H9 (cell line): Measurements from ENCODE around the gene HHATL. TPM values are rescaled to one million over a fixed set of nuclear protein-coding genes. Genes with fewer than 3 reads are reported as not detected.

Source experiments
- DNase-seq: peaks from one replicate; pipeline ENCODE4 v3.0.0-alpha.2; 2017
- H2AFZ ChIP-seq: one replicate; pipeline ENCODE4 v1.6.1; 2013; ENCODE audit warnings: mild to moderate bottlenecking, low read length, control low read depth, moderate library complexity
- H2AK5ac ChIP-seq: 2 replicates; pipeline ENCODE4 v1.6.1; 2013; ENCODE audit warnings: low read length, control low read depth, mixed read lengths; ENCODE audit not compliant: insufficient read length
- H2BK120ac ChIP-seq: one replicate; pipeline ENCODE4 v1.6.1; 2013; ENCODE audit warnings: low read depth, mild to moderate bottlenecking, low read length, control low read depth, inconsistent platforms; ENCODE audit not compliant: poor library complexity, severe bottlenecking
- H2BK12ac ChIP-seq: 2 replicates; pipeline ENCODE4 v1.6.1; 2013; ENCODE audit warnings: low read length, control low read depth, mixed read lengths, low read depth; ENCODE audit not compliant: insufficient read length
- H2BK15ac ChIP-seq: 2 replicates; pipeline ENCODE4 v1.6.1; 2013; ENCODE audit warnings: low read depth, low read length, control low read depth
- H2BK20ac ChIP-seq: one replicate; pipeline ENCODE4 v1.6.1; 2013; ENCODE audit warnings: low read depth, mild to moderate bottlenecking, low read length, control low read depth, inconsistent platforms; ENCODE audit not compliant: poor library complexity, severe bottlenecking
- H2BK5ac ChIP-seq: 2 replicates; pipeline ENCODE4 v1.6.1; 2013; ENCODE audit warnings: low read length, control low read depth, mixed read lengths; ENCODE audit not compliant: insufficient read length
- H3K14ac ChIP-seq: 2 replicates; pipeline ENCODE4 v1.6.1; 2013; ENCODE audit warnings: low read length, control low read depth; ENCODE audit not compliant: insufficient read depth
- H3K18ac ChIP-seq: 2 replicates; pipeline ENCODE4 v1.6.1; 2013; ENCODE audit warnings: low read depth, mild to moderate bottlenecking, mixed read lengths, low read length, control low read depth; ENCODE audit not compliant: insufficient read length
- H3K23ac ChIP-seq: 2 replicates; pipeline ENCODE4 v1.6.1; 2013; ENCODE audit warnings: low read length, control low read depth, mixed read lengths, low read depth; ENCODE audit not compliant: insufficient read length
- H3K23me2 ChIP-seq: 2 replicates; pipeline ENCODE4 v1.6.1; 2013; ENCODE audit warnings: low read depth, mild to moderate bottlenecking, mixed read lengths, low read length, control low read depth; ENCODE audit not compliant: insufficient read length, poor library complexity, severe bottlenecking
- H3K27ac ChIP-seq: 2 replicates; pipeline ENCODE4 v1.5.1; 2013; ENCODE audit warnings: low read length, control low read depth, mixed read lengths, low read depth; ENCODE audit not compliant: insufficient read length
- H3K27me3 ChIP-seq: 2 replicates; pipeline ENCODE4 v1.6.1; 2013; ENCODE audit warnings: low read length, control low read depth, inconsistent platforms; ENCODE audit not compliant: insufficient read depth
- H3K4ac ChIP-seq: 2 replicates; pipeline ENCODE4 v1.6.1; 2013; ENCODE audit warnings: low read depth, mild to moderate bottlenecking, control low read depth, inconsistent platforms, low read length, moderate library complexity
- H3K4me1 ChIP-seq: 2 replicates; pipeline ENCODE4 v1.6.1; 2013; ENCODE audit warnings: low read length, control low read depth, inconsistent platforms; ENCODE audit not compliant: insufficient read depth
- H3K4me2 ChIP-seq: 2 replicates; pipeline ENCODE4 v1.6.1; 2013; ENCODE audit warnings: low read length, control low read depth, mixed read lengths; ENCODE audit not compliant: insufficient read length, insufficient read depth
- H3K56ac ChIP-seq: 2 replicates; pipeline ENCODE4 v1.6.1; 2013; ENCODE audit warnings: low read depth, mild to moderate bottlenecking, mixed read lengths, low read length, control low read depth; ENCODE audit not compliant: insufficient read length
- H3K79me1 ChIP-seq: 2 replicates; pipeline ENCODE4 v1.6.1; 2013; ENCODE audit warnings: low read depth, mild to moderate bottlenecking, moderate library complexity, low read length, control low read depth, inconsistent platforms; ENCODE audit not compliant: insufficient read depth, poor library complexity, severe bottlenecking
- H3K79me2 ChIP-seq: 2 replicates; pipeline ENCODE4 v1.6.1; 2013; ENCODE audit warnings: low read length, control low read depth, inconsistent platforms; ENCODE audit not compliant: insufficient read depth
- H3K9ac ChIP-seq: 2 replicates; pipeline ENCODE4 v1.6.1; 2013; ENCODE audit warnings: low read length, control low read depth, mixed read lengths; ENCODE audit not compliant: insufficient read length; ENCODE audit errors: extremely low read depth
- H3K9me3 ChIP-seq: one replicate; pipeline ENCODE4 v1.6.1; 2013; ENCODE audit warnings: low read depth, low read length, inconsistent platforms; ENCODE audit not compliant: control insufficient read depth
- H3T11ph ChIP-seq: one replicate; pipeline ENCODE4 v1.6.1; 2013; ENCODE audit warnings: mild to moderate bottlenecking, low read length, control low read depth, inconsistent platforms
- H4K20me1 ChIP-seq: one replicate; pipeline ENCODE4 v1.6.1; 2013; ENCODE audit not compliant: control insufficient read depth, insufficient read length, insufficient read depth
- H4K5ac ChIP-seq: 2 replicates; pipeline ENCODE4 v1.6.1; 2013; ENCODE audit warnings: low read depth, mild to moderate bottlenecking, mixed read lengths, low read length, control low read depth; ENCODE audit not compliant: insufficient read length
- H4K8ac ChIP-seq: replicated peaks from 2 replicates; pipeline ENCODE4 v1.6.1; 2013; ENCODE audit warnings: low read length, control low read depth, mixed read lengths, low read depth; ENCODE audit not compliant: insufficient read length
- H4K91ac ChIP-seq: 2 replicates; pipeline ENCODE4 v1.6.1; 2013; ENCODE audit warnings: low read depth, mild to moderate bottlenecking, moderate library complexity, mixed read lengths, low read length, control low read depth; ENCODE audit not compliant: insufficient read length
- H3K27ac Mint-ChIP-seq, 3 experiments: 2 replicates in 2 of 3; 3 replicates in 1 of 3; pipeline ENCODE4 v1.8.0; 2020 to 2021; ENCODE audit warnings: mixed read lengths in 3 of 3, mild to moderate bottlenecking in 1 of 3, moderate library complexity in 1 of 3
- H3K27me3 Mint-ChIP-seq: 2 replicates; pipeline ENCODE4 v1.8.0; 2021; ENCODE audit warnings: low read depth, mild to moderate bottlenecking, moderate library complexity, mixed read lengths
- H3K36me3 Mint-ChIP-seq, 3 experiments: 2 replicates in 2 of 3; 3 replicates in 1 of 3; pipeline ENCODE4 v1.8.0; 2020 to 2021; ENCODE audit warnings: low read depth in 3 of 3, mixed read lengths in 3 of 3; ENCODE audit not compliant: insufficient read depth in 1 of 3
- H3K4me1 Mint-ChIP-seq, 2 experiments: 2 replicates each; pipeline ENCODE4 v1.8.0; 2020; ENCODE audit warnings: mixed read lengths in 2 of 2
- H3K4me3 Mint-ChIP-seq, 2 experiments: 2 replicates in 1 of 2; 3 replicates in 1 of 2; pipeline ENCODE4 v1.8.0; 2020 to 2021; ENCODE audit warnings: mild to moderate bottlenecking in 2 of 2, mixed read lengths in 2 of 2, moderate library complexity in 1 of 2
- H3K9me3 Mint-ChIP-seq, 2 experiments: 2 replicates in 1 of 2; 3 replicates in 1 of 2; pipeline ENCODE4 v1.8.0; 2020; ENCODE audit warnings: mild to moderate bottlenecking in 2 of 2, mixed read lengths in 2 of 2, moderate library complexity in 1 of 2
- CTCF ChIP-seq: fragments of 200-600 bp; sonication (generic); conservative IDR thresholded peaks from 3 replicates; pipeline ENCODE4 v1.8.0; 2021; ENCODE audit warnings: antibody characterized with exemption, mild to moderate bottlenecking
- WGBS: extraction: QIAGEN DNeasy Blood & Tissue Kit; methylation state at CpG from one replicate; pipeline ENCODE4 v1.1.7; 2013; ENCODE audit warnings: missing lambda C conversion rate, low lambda C conversion rate, mixed read lengths; ENCODE audit not compliant: insufficient read length; ENCODE audit errors: extremely low coverage; 5-methylcytosine and 5-hydroxymethylcytosine counted together
- total RNA-seq: library from RNA; stranded (reverse); gene quantifications from 2 replicates; pipeline ENCODE4 v1.2.1, GENCODE V29; 2021

Gene HHATL
- total RNA-seq, 1 experiment from 2014 or later: 0.46 TPM

- Histone ChIP-seq H3K4me1 (no peaks in the 10 kb centered on the region), H3K9me3 (no peaks in the 10 kb centered on the region), H3K18ac (no peak overlapping the region), H2BK5ac (no peak overlapping the region), H4K8ac (no peak overlapping the region), H4K20me1 (no peaks in the 10 kb centered on the region), H3K27ac (no peak overlapping the region), H3K27me3 (no peaks in the 10 kb centered on the region), H2AK5ac (no peak overlapping the region), H2BK120ac (no peak overlapping the region), H2BK20ac (no peak overlapping the region), H3K9ac (no peak overlapping the region), H3K23ac (no peak overlapping the region), H4K5ac (no peak overlapping the region), H3K79me1 (no peaks in the 10 kb centered on the region), H3K23me2 (no peaks in the 10 kb centered on the region), H2AFZ (no peak overlapping the region), H3T11ph (no peak overlapping the region), H3K4me2 (no peak overlapping the region), H3K56ac (no peak overlapping the region), H3K14ac (no peak overlapping the region), H2BK12ac (no peak overlapping the region), H4K91ac (no peak overlapping the region), H3K4ac (no peak overlapping the region), H2BK15ac (no peak overlapping the region), H3K79me2 (no peaks in the 10 kb centered on the region)
- no peak for DNase-seq
- no peak overlapping the region for H3K27ac Mint-ChIP-seq
- H3K9me3 Mint-ChIP-seq: peaks cover 0 to 3% of the 10 kb centered on the region in 2 experiments; a peak in 3 of 5 replicates
- no peak overlapping the region for H3K4me3 Mint-ChIP-seq
- WGBS: 100% methylated on average over 1 of the region's 10 CpGs
- no peak for TF ChIP-seq CTCF
- H3K27me3 Mint-ChIP-seq: peaks cover 2% of the 10 kb centered on the region
- peaks cover 11 to 12% of the 10 kb centered on the region in 2 experiments for H3K4me1 Mint-ChIP-seq
- H3K36me3 Mint-ChIP-seq: peaks cover 0 to 1% (median 0%) of the 10 kb centered on the region in 3 experiments; a peak in 1 of 7 replicates
Measured at GRCh38 chr3:42681361-42682038, 21.1 kb downstream of the HHATL start.
